CD4-positive, alpha-beta T cell treated with Interleukin-10 for 1 hour (primary cell): Measurements from ENCODE around the gene RALA.
"Not testable (repeated sequence)": the region's sequence is repeated elsewhere in the genome, so short reads cannot be mapped to it uniquely, and the experiment has no call there.

ENCODE experiments used
- DNase-seq: peaks from one replicate; pipeline ENCODE4 v3.0.0-alpha.2; 2020

Gene RALA

DNA sequence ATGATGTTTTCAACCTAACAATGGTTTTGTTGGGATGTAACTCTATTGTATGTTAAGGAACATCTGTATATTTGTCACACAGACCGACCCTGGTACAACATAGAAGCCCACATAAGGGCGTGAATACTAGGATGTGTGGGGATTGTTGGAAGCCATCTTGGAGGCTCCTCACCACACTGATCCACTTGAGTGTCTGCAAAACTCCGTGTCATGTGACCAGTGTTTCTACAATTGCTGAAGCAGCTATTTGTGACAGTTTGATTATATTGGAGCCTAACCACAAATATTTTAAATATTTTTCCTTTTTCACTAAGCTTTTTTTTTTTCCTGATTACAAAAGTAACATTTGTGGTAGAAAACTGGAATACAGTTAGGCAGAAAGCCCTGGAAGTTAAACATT lies 27.9 kb downstream of the RALA start:
- no peak for DNase-seq

DNA sequence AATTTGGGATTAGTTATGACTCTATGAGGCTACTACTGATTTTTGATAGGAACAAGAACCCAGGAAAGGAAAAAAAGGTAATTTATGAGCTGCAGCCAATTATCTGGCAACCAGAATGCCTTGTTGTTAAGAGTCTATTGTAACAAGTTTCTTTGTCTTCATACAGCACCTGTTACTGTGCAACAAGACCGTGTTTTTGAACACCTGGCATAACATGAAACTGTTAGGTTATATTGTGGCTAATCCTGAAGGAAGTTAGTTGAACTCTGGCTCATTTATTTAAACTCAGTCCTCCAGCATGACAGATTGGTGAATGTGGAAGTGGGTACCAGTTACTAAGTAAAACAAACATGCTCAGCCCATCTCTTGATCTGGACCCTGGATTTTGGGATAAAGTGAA lies 33.0 kb downstream of the RALA start:
- DNase-seq = no peak

DNA sequence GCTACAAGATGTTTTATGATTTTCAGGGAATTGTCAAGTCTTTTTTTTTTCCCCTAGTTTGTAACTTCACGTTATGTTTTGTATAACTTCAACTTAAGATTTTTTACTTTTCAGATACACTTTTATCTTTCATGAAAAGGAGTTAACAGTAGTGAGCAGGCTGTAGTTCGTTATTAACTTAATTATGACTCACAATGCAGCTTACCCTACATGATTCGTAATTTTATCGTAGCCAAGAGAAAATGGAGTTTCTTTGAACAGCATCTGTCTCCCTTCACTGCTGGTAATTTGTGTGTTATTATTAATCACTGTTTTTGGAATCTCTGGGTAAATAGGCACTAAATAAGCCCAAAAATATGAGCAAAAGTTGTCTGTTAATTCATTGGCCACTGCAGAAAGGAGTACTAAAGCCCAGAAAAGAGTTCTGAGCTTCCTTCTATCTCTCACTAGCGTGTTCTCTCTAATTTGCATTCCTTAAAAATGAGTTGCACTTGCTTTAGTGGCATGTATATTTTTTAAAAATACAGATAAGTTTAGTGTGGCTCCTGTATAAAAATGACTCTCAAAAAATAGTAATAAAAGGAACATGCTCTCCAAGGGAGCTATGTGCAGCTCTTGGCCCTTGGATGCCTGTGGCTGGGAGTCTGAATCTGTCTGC lies 36.1 kb downstream of the RALA start:
- no peak for DNase-seq

DNA sequence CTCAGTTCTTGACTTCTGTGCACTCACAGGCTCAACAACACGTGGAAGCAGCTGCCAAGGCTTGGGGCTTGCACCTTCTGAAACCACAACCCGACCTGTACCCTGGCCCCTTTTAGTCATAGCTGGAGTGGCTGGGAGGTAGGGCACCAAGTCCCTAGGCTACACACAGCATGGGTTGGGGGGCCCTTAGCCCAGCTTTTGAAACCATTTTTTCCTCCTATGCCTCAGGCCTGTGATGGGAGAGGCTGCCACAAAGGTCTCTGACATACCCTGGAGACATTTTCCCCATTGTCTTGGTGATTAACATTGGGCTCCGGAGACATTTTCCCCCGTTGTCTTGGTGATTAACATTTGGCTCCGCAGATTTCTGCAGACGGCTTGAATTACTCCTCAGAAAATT lies 38.6 kb downstream of the RALA start:
- no peak for DNase-seq

DNA sequence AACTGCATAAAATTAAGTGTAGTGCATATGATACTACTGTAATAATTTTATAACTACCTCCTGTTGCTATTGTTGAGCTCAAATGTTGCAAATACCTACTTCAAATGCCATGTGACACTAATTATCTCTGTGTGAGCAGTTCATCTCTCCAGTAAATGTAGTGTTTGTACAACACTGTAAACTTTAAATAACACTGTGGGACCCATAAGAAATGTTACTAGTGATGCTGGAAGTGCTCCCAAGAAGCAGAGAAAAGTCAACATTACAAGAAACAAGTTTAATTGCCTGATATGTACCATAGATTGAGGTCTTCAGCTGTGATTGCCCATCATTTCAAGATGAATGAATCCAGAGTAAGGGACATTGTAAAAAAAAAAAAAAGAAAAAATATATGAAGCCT lies 39.9 kb downstream of the RALA start:
- no peak for DNase-seq

DNA sequence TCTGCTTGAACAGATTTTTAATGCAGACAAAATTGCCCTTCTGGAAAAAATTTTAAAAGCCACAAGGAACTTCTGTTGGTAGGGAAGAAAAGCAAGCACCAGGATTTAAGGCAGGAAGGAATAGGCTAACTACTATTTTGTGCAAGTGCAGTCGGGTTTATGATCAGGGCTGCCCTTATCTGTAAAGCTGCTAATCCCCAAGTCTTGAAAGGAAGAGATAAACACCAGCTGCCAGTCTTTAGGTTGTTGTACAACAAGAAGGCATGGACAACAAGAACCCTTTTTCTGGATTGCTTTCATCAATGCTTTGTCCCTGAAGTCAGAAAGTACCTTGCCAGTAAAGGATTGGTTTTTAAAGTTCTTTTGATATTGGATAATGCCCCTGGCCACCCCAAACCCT lies 40.7 kb downstream of the RALA start:
- DNase-seq = no peak

DNA sequence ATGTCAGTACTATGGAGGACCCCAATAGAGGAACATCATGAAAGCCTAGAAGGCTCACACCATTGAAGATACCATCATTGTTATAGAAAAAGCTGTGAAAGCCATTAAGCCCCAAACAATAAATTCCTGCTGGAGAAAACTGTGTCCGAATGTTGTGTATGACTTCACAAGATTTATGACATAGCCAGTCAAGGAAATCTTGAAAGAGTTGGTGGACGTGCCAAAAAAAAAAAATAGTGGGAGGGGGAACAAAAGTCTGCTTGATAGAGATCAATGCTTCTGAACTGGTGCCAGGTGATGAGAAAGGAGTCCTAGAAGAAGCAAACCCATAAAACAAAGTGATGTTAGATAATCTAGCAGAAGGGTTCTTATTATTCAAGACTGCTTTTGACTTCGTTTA lies 41.2 kb downstream of the RALA start:
- no peak for DNase-seq

DNA sequence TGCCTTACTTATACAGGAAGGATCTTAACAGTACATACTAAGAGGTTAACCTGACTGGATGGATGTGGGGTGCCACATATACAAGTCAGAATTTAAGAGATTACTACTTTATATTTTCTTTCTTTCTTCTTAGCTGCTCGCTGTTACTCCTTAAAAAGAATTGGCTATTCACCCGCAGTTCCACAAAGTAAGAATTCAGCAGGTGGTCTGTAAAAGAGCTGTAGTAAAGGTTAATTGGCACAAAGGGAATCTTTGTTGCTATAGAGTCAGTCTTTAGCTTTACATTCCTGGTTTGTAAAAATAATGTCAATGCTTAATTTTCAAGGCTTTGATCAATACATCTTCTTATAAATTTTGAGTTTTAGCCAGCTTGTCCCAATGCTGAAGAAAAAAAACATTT lies 43.2 kb downstream of the RALA start:
- DNase-seq = no peak

DNA sequence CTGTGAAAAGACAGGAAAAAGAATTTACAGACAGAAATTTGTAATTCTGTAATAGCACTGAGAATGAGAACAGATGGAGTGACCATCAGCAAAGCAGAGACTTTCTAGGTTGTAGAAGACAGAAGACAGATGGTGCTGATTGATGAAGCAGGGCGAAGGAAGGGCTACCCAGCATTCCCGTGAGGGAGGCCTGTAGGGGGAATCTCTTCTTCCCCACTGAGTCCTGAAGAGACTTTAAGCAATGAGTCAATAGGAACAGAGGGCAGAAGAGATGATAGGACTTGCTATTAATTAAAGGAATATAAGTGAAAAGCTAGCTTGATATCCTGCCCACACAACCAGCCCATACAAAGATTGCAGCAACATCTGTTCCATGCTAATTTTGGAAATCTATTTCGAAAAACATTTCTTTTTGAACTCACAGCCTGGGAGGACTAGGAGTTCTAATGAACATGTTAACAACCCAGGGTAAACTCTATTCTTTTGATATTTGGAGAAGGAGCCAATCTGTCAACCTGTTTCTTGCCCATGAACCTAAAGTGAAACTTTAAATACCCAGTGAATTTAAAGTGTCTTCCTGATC lies 44.1 kb downstream of the RALA start:
- no peak for DNase-seq

DNA sequence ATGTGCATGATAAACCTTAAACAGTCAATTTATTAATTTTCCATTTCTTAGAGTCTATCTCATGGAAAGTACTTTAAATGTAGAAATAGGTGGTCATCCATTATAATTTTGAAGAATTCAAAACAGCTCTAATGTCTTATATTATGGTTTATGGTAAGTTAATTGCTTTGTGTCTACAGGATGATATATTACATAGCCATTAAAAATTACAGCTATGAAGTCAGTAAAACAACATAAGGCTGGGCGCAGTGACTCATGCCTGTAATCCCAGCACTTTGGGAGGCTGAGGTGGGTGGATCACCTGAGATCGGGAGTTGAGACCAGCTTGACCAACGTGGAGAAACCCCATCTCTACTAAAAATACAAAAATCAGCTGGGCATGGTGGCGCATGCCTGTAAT lies 44.9 kb downstream of the RALA start:
- DNase-seq = not testable (repeated sequence)

DNA sequence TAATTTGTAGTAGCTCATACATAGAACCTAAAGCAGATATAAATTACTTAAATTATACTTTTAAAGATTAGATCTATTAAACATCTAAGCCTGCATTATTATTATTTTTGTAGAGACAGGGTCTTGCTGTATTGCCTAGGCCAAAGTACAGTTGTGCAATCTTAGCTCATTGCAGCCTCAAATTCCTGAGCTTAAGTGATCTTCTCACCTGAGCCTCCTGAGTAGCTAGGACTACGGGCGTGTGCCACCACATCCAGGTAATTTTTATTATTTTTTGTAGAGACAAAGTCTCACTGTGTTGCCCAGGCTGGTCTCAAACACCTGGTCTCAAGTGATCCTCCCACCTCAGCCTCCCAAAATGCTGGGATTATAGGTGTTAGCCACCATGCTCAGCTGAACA lies 46.7 kb downstream of the RALA start:
- DNase-seq = no peak

DNA sequence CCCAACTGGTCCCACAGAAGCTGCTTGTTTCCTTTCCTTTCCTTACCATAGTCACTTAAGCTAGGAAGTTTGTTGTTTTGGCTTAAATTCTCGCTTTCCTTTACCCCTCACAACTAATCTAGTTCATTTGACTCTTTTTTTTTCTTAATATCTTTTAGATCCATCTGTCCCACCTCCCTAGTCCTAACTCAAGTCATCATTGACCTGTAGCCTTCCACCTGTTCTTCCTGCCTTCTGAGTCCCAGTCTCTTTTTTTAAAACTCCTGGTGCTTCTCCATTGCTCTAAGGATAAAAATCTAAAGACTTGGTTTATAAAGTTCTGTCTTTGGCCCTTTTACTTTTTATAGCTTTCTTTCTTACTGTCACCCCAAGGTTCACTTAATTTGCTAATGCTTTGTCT lies 47.6 kb downstream of the RALA start:
- DNase-seq = no peak

DNA sequence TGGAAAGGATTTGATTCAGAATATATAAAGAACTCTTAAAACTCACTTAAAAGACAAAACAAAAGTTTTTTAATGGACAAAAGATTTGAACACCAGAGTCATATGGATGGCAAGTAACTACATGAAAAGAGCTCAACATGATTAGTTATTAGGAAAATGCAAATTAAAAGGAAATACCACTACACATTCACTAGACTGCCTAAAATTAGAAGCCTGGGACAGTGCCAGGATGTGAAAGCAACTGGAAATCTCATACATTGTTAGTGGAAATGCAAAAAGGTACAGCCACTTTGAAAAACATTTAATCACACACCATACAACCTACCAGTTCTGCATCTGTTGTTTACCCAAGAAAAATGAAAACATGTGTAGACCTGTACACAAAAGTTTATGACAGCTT lies 48.8 kb downstream of the RALA start:
- no peak for DNase-seq

DNA sequence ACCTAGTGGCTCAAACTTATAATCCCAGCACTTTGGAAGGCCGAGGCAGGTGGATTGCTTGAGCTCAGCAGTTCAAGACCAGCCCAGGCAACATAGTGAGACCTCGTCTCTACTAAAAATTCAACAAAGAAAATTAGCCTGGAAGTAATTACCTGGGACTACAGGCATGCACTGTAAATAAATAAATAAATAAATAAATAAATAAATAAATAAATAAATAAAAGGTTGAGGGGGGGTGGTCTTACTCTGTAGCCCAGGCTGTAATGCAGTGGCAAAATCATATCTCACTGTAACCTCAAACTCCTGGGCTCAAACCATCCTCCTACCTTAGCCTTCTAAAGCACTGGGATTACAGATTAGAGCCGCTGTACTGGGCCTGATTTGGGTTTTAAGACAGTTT lies 50.5 kb downstream of the RALA start:
- no peak for DNase-seq

DNA sequence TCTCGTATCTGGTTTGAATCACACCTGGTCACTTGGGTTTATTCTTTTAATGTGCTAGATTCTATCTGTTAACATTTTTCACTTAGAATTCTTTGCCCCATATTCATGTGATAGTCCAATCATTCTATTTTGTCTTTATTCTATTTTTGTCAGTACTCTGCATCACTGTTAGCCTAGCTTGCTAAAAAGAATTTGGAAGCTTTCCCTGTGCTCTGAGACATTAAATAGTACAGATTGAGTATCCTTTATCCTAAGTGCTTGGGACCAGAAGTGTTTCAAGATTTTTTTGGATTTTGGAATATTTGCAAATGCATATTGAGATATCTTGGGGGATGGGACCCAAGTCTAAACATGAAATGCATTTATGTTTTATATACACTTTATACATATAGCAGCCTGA lies 51.0 kb downstream of the RALA start:
- no peak for DNase-seq

DNA sequence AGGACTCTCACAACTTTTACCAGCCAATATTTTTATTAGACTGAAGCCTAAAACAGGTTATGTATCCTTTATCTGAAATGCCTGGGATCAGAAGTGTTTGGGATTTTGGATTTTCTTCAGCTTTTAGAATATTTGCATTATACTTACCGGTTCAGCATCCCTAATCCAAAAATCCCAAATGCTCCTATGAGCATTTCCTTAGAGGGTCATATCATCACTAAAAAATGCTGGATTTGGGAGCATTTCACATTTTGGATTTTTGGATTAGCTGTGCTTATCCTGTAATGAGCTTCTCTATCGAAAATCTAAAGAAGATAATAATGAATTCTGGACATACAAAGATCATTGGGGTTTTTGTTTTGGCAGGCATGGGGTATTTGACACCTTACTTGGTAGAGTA lies 53.0 kb downstream of the RALA start:
- no peak for DNase-seq

DNA sequence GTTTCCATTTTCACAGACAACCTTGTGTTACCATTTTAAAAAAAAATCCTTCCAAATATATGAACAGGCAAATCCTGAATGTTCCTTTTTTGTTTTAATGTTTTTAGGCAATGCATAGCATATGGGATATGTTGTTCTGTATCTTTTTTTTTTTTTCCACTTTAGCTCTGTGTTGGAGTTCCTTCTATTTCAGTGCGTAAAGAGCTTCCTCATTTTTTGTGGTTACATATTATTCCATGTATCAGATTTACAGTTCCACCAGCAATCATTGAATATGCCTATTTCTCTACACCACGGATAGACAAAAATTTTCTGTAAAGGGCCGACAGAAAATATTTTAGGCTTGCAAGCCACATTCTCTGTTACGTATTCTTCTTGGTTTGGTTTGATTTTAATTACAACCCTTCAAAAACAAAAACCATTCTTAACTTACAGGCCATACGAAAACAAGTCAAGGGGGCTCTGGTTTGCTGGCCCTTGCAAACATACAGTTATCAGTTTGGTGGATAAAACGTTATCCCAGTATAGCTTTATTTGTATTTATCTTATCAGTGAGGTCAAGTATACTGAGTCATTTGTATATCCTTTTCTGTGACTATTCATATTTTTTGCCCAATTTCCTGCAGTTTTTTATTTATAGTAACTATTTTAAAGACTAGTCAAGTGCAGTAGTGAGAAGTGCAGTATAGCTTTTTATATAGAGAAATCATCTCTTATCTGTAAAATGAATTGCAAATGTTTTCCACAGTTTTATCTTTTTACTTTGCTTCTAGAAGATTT lies 55.7 kb downstream of the RALA start:
- DNase-seq = no peak

DNA sequence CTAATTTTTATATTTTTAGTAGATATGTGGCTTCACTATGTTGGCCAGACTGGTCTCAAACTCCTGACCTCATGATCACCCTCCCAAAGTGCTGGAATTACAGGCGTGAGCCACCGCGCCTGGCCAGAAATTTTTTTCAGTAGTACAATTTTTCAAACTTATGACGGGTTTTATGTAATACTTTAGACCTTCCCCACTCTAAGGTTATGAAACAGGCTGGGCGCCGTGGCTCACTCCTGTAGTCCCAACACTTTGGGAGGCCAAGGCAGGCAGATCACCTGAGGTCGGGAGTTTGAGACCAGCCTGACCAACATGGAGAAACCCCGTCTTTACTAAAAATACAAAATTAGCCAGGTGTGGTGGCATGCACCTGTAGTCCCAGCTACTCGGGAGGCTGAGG lies 56.5 kb downstream of the RALA start:
- not testable (repeated sequence) for DNase-seq

DNA sequence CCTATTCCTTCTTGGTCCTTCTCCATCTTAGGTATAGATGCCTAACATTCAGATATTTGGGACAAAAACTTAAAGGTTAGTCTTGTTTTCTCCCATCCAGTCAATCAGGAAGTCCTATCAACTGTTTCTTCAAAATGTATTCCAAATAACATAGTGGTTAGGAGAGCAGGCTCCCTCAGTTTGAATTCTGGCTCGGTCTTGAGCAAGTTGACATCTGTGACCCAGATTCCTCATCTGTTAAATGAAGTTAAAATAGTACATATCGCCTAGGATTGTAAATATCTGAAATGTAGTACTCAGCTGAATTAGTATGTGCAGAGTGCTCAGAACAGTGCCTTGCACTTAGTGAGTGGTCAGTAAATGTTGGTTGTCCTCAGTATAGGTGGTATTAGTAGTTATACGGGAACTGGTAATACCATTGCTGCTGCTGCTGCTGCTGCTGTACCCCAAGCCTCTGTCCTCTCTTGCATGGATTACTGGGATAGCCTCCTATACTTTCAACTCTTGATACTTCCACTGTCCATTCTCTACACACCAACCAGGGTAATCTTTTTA lies 58.6 kb downstream of the RALA start:
- DNase-seq = no peak

DNA sequence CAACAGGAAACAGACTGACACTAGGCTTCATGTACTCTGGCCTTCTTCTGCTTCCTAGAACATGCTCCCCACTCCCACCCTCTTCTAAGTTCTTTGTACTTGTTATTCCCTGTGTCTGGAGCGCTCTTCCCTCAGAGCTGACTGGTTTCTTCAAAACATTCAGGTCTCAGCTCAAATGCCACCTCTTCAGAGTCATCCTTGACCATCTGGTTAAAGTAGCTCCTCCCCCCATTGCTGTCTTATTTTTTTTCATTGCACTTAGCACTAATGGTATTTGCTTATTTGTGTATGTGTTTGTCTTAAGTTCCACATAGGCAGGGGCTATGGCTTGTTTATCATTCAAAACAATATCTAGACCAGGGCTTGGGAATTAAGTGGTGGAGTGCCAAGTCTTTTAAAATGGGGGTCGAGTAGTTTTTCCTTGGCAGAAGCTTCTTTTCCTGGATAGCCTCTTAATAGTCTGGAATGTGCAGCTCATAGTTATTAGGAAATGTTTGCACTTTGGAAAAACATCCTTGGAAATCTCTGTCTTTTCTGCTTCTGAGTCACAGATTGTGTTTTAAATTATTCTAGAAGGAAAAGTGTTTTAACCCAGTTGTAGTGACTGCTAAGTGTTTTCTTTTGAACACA lies 60.0 kb downstream of the RALA start:
- DNase-seq = no peak

DNA sequence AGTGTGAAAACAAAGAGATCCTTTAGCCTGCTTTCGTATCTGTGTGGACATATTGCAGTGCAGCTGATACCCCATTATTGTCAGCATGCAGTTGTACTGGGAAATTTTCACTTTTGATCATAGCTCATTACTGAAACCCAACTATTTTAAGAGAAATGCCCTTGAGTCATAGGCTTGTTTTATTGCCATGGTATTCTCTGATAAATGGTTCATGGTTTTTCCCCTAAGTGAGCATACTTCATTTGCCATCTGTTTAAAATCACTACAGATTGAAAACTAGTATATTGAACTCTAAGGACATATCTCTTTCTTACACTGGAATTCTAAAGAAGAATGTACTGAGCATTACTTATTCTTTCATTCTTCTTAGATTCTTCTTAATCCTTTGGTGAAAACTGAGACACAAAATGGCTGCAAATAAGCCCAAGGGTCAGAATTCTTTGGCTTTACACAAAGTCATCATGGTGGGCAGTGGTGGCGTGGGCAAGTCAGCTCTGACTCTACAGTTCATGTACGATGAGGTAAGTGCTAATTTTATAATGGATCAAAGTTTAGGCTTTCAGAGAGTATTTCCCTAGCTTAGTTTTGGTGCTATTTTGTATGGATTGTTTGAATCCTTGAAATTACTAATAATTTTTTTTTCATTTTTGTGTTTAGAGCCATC lies 63.0 kb downstream of the RALA start:
- no peak for DNase-seq

DNA sequence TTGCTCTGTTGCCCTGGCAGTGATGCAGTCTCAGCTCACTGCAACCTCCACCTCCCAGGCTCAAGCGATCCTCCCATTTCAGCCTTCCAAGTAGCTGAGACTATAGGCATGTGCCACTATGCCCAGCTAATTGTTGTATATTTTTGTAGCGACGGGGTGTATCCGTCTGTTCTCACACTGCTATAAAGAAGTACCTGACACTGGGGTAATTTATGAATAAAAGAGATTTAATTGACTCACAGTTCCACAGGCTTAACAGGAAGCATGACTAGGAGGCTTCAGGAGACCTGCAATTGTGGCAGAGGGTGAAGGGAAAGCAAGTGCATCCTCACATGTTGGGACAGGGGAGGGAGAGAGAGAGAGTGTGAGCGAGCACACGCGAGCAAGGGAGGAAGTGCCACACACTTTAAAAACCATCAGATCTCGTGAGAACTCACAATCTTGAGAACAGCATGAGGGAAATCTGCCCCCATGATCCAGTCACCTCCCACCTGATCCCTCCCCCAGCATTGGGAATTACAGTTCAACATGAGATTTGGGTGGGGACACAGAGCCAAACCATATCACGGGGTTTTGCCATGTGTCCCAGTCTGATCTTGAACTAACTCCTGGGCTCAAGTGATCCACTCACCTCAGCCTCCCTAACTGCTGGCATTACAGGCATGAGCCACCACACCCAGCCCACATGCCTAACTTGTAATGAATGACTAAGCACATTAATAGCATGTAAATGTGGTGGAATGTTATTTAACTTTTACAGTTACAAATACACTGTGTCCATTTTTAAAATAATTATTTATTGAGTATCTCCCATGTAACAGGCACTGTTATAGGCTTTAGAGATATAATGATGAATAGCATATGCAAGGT lies 65.5 kb downstream of the RALA start:
- DNase-seq = no peak
